ENCODE measurements around the gene KIF1B. TPM values are rescaled to one million over a fixed set of nuclear protein-coding genes. Genes with fewer than 3 reads are reported as not detected.
"Not testable (repeated sequence)": the region's sequence is repeated elsewhere in the genome, so short reads cannot be mapped to it uniquely, and the experiment has no call there.

Gene KIF1B
- total RNA-seq, 1 donor from 2014 or later: 113 TPM

- no peak overlapping the region for H3K27ac Mint-ChIP-seq (ENCODE audit: unreplicated experiment)
- H3K9me3 Mint-ChIP-seq: peaks cover 2% of the 10 kb centered on the region
- no peak for TF ChIP-seq CTCF (conservative IDR thresholded peaks at IDR 0.05)
- no peak overlapping the region for H3K4me3 Mint-ChIP-seq
- H3K27me3 Mint-ChIP-seq (ENCODE audit: low read depth): no peaks in the 10 kb centered on the region
- H3K36me3 Mint-ChIP-seq (ENCODE audit: low read depth): peaks cover 9% of the 10 kb centered on the region
- H3K4me1 Mint-ChIP-seq: peaks cover 28% of the 10 kb centered on the region
- no peak for DNase-seq (ENCODE audit: low read depth, low spot score)
Observed at GRCh38 chr1:10253149-10253548, 42.8 kb downstream of the KIF1B start.

DNA sequence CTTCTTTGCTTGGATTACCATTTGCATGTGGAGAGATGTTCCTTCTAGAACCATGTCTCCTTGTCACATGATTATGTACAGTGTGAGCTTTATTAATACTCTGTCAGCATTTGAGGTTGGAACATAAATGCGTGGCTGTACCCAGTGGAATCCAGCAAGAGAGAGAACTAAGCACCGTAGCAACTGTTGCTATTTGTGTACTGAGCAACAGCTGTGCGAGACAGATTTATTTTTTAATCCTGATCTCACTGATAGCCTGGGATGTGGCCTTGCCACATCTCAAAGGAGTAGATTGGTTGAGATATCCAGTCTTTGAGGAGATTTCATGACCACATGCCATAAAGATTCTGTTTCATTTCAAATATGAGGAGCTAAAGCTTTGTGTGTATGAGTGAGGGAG, 43.4 kb downstream of the KIF1B start:
- Mint-ChIP-seq H3K4me3 (no peak overlapping the region), H3K27me3 (ENCODE audit: low read depth) (no peaks in the 10 kb centered on the region), H3K36me3 (ENCODE audit: low read depth) (peaks cover 5% of the 10 kb centered on the region), H3K27ac (ENCODE audit: unreplicated experiment) (no peak overlapping the region), H3K4me1 (peaks cover 30% of the 10 kb centered on the region), H3K9me3 (no peaks in the 10 kb centered on the region)
- TF ChIP-seq CTCF (conservative IDR thresholded peaks at IDR 0.05): no peak
- no peak for DNase-seq (ENCODE audit: low read depth, low spot score)

- peaks cover 31% of the 10 kb centered on the region for H3K4me1 Mint-ChIP-seq
- no peaks in the 10 kb centered on the region for H3K27me3 Mint-ChIP-seq (ENCODE audit: low read depth)
- TF ChIP-seq CTCF (conservative IDR thresholded peaks at IDR 0.05): no peak
- H3K36me3 Mint-ChIP-seq (ENCODE audit: low read depth): peaks cover 12% of the 10 kb centered on the region
- H3K4me3 Mint-ChIP-seq: no peak overlapping the region
- DNase-seq (ENCODE audit: low read depth, low spot score): no peak
- H3K9me3 Mint-ChIP-seq: no peaks in the 10 kb centered on the region
- H3K27ac Mint-ChIP-seq (ENCODE audit: unreplicated experiment): peak overlapping the region; percentile 48
Observed at GRCh38 chr1:10257851-10258250, 47.5 kb downstream of the KIF1B start.

DNA sequence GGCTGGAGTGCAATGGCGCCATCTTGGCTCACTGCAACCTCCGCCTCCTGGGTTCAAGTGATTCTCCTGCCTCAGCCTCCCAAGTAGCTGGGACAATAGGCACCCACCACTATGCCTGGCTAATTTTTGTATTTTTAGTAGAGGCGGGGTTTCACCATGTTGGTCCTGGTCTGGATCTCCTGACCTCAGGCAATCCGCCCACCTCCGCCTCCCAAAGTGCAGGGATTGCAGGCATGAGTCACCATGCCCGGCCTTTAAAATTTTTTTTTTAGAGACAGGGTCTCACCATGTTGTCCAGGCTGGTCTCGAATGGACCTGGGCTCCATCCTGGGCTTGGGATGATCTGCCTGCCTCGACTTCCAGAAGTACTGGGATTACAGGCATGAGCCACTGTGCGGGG, 49.2 kb downstream of the KIF1B start:
- DNase-seq (ENCODE audit: low read depth, low spot score); H3K9me3 Mint-ChIP-seq; H3K4me3 Mint-ChIP-seq; H3K27ac Mint-ChIP-seq (ENCODE audit: unreplicated experiment); H3K27me3 Mint-ChIP-seq (ENCODE audit: low read depth): not testable (repeated sequence)
- Mint-ChIP-seq H3K4me1 (peaks cover 23% of the 10 kb centered on the region), H3K36me3 (ENCODE audit: low read depth) (peaks cover 16% of the 10 kb centered on the region)

DNA sequence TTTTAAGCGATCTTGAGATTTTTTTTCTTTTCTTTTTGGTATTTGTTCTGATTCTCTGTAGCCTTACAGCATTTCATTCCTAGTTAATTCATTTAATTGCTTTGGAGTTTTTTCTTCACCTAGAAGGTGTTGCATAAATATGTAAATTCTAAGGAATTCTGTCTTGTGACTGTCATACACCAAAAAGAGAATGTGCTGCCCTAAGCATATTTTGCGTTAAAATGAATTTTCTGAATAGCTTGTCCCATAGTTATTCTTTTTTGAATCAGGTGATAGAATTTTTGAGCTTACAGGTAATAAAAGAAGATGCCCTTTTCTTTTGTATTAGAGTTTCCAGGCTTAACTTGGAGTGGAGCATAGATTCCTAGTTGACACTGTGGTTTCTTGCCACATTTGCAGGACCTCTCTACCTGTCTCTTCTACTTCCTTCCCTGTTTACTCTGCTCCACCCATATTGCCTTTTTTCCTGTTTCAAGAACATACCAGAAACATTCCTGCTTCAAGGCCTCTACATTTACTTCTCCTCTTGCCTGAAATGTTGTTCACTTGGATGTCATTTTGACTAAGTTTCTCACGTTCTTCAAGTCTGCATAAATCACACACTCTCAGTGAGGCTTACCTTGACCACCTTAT, 53.2 kb downstream of the KIF1B start:
- Mint-ChIP-seq H3K27ac (ENCODE audit: unreplicated experiment) (no peak overlapping the region), H3K4me3 (no peak overlapping the region), H3K27me3 (ENCODE audit: low read depth) (no peaks in the 10 kb centered on the region), H3K4me1 (peaks cover 23% of the 10 kb centered on the region), H3K9me3 (no peaks in the 10 kb centered on the region), H3K36me3 (ENCODE audit: low read depth) (peaks cover 23% of the 10 kb centered on the region)
- TF ChIP-seq CTCF (conservative IDR thresholded peaks at IDR 0.05): no peak
- no peak for DNase-seq (ENCODE audit: low read depth, low spot score)

GRCh38 chr1:10265027-10265426, 54.7 kb downstream of the KIF1B start:
- Mint-ChIP-seq H3K4me3 (no peak overlapping the region), H3K27ac (ENCODE audit: unreplicated experiment) (no peak overlapping the region), H3K36me3 (ENCODE audit: low read depth) (peaks cover 22% of the 10 kb centered on the region), H3K27me3 (ENCODE audit: low read depth) (no peaks in the 10 kb centered on the region), H3K4me1 (peaks cover 22% of the 10 kb centered on the region), H3K9me3 (no peaks in the 10 kb centered on the region)
- no peak for DNase-seq (ENCODE audit: low read depth, low spot score)
- TF ChIP-seq CTCF (conservative IDR thresholded peaks at IDR 0.05): no peak

Data from neural crest cell (in vitro differentiated cells).